Right ventricle myocardium superior (tissue), 1 donor: Measurements from ENCODE around the gene TMEM245. TPM values are rescaled to one million over a fixed set of nuclear protein-coding genes. Genes with fewer than 3 reads are reported as not detected.
"Not testable (repeated sequence)": the region's sequence is repeated elsewhere in the genome, so short reads cannot be mapped to it uniquely, and the experiment has no call there.

Experiments
- ATAC-seq: fragments of 200-7000 bp; cut with Tn5 transposase; one replicate; pipeline ENCODE4 v1.9.1; 2020; ENCODE audit warnings: mild to moderate bottlenecking; ENCODE audit not compliant: poor library complexity
- DNase-seq: peaks from one replicate; pipeline ENCODE4 v3.0.0-alpha.2; 2020
- intact Hi-C: fragments of 100-400 bp; cut with DNase I; formaldehyde crosslinking; loops from one replicate; pipeline ENCODE4 v1.11.2; 2022
- total RNA-seq: library from RNA; stranded (reverse); fragmentation: NEBNext Ultra II Directional; extraction: Animal tissue kit (Norgen Biotek cat#: 25700); gene quantifications from one replicate; pipeline ENCODE4 v1.2.1, GENCODE V29; 2021
- donor health status: DM: no; HTN: yes; CAD: no; lungs with severe emphysema.

TMEM245 gene
- total RNA-seq, 1 donor from 2014 or later: 102 TPM

DNA sequence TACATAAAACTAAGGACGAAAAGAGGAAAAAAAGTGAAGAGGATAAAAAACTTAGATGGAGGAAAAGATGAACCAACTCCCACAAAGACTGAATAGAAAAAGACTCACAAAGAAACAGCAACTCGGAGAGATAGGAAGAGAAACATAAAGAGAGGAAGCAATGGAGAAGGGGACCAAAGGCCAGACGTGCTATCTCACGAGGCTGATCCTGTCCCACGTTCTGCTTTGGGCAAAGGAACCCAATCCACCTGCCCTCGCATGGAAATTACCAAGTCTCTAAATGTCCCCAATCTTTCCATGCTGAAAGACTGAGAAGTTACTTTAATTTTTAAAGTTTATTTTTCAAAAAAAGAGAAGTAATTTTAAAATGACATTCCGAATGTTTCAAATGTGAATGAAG, 36.6 kb downstream of the TMEM245 start:
- no peak for DNase-seq
- intact Hi-C loops: no loop called here
- ATAC-seq: no peak

DNA sequence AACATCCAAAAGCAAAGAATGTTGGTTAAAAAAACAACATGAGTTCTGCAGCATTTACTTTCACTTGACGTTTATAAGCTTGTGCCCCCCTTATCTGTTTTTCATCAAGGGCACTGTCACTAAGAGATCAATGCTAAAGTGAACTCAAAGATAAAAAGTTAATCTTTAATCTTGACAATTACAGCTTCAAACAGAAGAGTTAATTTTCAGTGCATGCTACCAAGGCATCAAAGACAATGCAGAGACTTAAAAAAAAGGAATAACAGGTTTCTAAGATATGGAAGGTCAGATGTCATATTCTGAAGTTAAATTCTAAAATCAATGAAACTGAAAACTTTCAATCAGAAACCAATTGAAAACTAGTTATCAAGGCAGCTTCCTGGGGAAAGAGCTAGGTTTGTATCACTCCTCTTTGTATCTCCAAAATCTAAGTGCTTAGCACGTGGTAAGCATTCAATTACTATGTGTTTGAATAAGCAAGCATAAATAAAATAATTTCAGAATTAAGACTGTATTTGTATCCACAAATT, 37.6 kb downstream of the TMEM245 start:
- DNase-seq (no peak), ATAC-seq (no peak)
- intact Hi-C loops: no loop called here

DNA sequence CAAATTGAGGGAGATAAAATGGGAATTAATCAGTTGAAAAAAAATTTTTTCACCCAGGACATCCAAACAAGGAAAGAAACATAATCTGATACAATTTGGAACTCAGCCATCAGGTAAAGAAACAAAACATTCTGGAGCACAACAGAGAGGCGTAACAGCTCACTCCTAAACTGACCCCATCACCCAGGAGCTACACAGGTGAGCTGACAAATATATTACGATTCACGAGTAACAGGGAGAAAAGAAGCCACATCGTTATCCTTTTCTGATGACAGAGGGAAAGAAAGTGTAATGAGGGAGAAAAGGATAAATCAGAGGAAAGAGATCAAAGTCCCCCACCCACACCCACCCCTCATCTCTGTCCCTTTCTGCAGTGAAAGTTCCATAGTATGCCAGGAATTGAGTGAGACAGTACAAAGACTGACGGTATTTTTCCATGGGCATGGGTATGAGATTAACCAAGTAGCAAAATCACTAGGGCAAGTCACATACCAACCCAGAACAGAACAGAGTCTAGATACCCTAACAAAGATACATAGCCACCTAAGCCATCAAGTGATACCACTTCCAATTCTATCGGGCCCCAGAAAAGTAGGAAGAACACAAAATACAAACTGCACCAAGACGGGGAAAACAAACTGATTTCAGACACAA, 45.4 kb downstream of the TMEM245 start:
- ATAC-seq: no peak
- intact Hi-C loops: no loop called here

DNA sequence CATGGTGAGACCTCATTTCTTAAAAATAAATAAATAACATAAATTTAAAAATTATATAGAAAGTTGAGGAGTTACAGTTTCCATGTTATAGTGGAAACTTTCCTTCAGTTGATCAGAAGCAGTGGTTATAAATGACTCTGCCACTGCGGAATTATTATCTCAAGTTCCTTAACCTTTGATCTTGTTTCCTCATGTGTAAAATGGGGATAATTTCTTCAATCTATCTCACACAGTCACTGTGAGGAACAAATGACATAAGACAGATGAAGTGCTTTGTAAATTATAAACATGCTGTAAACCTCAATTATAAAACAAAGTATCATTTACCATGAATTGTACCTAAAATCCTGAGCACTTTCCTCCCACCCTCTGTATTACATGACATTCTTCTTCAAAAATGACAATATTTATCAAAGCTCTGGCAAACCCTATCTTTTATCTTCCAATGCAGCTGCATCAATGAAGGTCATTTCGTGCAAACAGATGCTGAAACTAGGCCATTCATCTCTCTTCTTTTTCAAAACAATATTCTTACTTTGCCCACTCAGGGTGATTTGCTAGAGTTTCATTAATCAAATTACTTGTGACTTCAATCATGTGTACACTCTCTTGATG, 46.8 kb downstream of the TMEM245 start:
- intact Hi-C loops: no loop called here
- DNase-seq (no peak), ATAC-seq (no peak)

More for the DNA sequence above, 45.4 kb downstream of the TMEM245 start:
- DNase-seq: no peak

DNA sequence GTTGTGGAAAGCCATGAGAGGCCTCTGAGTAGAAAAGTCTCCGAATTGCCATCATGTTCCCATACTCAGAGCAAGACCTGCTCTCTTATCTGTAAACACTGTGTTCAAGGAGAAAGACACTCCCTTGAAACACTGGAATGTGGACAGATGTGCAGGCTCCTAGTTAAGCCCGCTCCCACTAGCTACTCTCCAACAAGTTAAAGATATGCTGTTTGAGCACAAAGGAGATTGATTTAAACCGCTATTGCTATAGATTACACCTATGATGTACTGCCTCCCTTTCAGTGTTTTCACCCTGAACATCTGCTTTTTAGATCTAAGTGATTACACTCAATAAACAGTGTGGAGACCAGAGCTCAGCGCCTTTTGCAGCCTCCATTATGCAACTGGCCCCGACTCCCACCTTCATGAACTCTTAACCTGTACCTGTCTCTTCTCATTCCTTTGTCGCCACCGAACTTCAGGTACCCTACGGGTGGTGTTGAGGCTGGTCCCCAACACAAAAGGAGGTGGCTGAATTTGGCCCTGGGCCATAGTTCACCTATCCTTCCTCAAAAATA, 47.5 kb downstream of the TMEM245 start:
- intact Hi-C loops: no loop called here
- DNase-seq: no peak
- no peak for ATAC-seq

DNA sequence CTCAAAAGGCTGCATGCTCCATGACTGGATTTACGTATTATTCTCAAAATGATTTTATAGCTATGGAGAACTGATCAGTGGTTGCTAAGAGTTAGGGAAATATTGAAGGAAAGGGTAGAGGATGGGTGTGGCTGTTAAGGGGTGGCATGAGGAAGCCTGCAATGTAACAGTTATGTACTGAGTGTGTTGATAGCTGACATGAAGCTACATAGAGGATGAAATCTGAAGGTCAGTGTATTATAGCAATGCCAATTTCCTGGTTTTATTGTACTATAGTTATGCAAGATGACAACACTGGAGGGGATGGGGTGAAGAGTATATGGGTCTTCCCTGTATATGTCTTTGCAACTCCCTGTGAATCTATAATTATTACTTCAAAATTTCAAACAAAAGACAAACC, 51.0 kb downstream of the TMEM245 start:
- no peak for DNase-seq
- ATAC-seq: no peak
- intact Hi-C loops: no loop called here

DNA sequence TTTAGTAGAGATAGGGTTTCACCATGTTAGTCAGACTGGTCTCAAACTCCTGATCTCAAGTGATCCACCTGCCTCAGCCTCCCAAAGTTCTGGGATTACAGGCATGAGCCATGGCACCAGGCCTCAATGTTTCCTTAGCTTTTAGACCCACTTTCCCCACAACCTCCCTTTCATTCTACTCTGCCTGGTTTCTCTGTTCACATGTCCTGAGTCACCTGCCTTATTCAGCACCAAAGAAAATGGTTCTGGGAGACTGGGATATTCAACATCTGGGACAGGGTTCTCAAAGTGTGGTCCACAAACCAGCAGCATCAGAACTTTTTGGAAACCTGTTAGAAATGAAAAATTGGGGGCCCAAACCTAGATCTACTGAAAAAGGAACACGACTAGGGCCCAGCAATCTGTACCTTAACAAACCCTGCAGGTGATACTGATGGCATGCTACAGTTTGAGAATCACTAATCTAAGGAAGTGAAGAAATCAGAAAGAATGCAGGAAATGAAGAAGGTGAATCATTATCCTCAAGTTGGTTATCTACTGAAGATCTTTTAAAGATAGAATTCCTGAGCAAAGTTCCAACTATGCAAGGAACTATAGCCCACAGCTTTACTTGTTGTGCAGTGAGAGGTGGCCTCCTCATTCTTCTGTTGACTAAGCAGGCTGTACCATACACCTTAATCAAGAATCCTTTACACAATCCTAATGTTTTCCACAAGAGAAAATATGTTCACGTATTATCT, 54.6 kb downstream of the TMEM245 start:
- intact Hi-C loops: no loop called here
- ATAC-seq (no peak), DNase-seq (no peak)

DNA sequence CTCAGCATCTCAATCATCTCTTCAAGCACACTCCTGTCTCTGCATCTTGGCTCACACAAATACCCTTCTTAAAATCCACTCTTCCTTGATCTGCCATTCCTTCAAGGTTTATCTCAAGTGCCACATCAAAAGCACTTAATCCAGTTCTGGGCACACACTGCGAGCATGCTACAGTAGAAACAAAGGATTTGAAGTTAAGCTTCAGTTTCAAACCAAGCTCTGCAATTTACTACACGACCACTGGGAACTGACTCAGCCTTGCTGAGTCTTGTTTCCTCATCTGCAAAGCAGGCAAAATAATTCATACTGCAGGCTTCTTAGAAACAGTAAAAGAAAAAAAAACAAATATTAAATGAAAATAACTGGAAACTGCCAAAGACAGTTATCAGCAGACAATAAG, 56.0 kb downstream of the TMEM245 start:
- ATAC-seq: no peak
- intact Hi-C loops: no loop called here
- no peak for DNase-seq

DNA sequence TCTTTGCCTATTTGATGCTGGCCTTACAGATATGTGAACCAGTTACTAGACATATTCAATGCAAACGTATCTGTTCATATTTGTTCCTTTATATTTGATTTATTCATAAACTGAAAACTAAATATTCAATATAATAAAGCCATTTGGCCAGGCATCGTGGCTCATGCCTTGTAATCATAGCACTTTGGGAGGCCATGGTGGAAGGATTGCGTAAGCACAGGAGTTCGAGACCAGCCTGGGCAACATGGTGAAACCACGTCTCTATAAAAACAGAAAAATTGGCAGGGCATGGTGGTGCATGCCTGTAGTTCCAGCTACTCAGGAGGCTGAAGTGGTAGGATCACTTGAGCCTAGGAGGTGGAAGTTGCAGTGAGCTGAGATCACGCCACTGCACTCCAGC, 57.2 kb downstream of the TMEM245 start:
- no peak for ATAC-seq
- intact Hi-C loops: no loop called here
- no peak for DNase-seq

DNA sequence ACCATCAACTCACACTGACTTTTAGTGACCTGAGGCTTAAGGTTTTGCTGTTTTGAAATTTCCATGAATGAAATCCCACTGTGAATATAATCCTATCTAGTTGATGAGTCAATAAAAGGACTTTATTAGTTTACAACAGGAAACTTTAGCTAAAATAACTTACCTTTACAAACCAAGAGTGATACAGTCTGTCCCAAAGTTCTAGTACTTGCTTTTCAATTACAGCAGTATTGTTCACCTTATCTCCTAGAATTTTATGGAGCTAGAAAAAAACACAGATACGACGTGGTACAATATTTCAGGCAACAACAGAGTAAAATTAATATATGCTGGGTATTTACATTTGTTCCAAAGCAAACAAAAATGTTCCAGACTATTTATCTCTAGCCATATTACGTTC, 59.6 kb downstream of the TMEM245 start:
- DNase-seq: no peak
- no peak for ATAC-seq
- intact Hi-C loops: no loop called here

DNA sequence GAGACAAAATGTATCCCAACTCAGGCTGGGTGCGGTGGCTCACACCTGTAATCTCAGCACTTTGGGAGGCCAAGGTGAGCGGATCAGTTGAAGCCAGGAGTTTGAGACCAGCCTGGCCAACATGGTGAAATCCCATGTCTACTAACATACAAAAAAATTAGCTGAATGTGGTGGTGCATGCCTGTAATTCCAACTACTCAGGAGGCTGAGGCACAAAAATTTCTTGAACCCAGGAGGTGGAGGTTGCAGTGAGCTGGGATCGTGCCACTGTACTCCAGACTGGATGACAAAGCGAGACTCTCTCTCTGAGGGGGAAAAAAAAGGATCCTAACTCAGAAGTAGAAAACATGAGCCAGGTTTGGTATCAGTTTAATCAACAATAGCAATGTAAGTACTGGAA, 66.6 kb downstream of the TMEM245 start:
- ATAC-seq, DNase-seq, intact Hi-C loops: not testable (repeated sequence)

DNA sequence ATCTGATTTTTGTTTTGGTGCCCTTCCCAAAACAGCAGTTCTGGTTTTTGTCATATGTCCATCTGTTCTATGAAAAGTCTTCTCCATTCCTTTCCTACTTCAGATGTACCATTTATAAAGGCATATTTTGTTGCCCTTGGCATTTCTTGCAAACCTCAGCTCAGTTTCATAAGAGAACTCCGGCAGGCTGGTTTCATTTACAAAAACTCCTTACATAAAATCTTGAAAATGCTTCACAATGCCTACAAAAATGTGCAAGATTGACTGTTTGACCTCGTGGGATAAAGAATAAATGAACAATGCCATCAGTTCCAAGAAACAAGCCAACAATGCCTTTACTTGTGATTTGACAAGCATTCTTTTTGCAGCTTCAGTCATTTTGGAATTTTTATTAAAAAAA, 67.3 kb downstream of the TMEM245 start:
- DNase-seq (no peak), ATAC-seq (no peak)
- intact Hi-C loops: no loop called here

DNA sequence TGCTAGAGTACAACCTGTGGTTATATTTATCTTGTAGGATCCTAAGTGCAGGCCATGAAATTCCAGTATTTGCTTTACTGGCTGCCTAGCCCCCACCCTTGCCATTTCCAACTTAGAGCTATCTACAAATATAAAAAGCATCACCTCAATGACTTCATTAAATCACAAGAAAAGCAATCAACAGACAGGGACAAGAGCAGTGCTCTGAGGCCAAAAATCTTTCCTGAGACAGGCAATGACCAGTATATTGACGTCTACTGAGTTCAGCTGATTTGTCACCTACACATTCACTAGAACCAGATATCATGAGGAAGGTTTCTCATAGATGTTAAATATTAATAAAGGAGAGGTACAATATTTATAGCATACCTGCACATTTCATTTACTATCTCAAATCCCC, 68.0 kb downstream of the TMEM245 start:
- intact Hi-C loops: no loop called here
- no peak for ATAC-seq
- DNase-seq: no peak

DNA sequence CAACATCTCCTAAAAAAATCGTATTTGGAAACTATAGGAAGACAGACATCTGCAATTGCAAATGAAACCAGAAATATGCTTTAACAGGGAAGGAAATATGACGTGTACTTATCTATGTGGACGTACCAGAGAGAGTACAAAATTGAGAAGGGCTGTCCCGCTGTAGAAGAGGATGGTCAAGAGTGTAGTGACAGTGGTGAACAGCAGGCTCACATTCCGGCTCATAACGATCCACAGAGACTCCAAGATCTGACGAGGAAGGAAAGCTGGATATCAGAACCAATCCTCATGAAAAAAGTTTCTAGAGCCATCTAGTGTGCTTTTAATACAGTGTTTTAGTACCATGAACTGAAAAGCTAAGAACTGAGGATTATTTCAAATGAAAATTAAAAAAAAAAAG, 69.3 kb downstream of the TMEM245 start:
- no peak for DNase-seq
- ATAC-seq: peak; percentile 52
- intact Hi-C loops: no loop called here

DNA sequence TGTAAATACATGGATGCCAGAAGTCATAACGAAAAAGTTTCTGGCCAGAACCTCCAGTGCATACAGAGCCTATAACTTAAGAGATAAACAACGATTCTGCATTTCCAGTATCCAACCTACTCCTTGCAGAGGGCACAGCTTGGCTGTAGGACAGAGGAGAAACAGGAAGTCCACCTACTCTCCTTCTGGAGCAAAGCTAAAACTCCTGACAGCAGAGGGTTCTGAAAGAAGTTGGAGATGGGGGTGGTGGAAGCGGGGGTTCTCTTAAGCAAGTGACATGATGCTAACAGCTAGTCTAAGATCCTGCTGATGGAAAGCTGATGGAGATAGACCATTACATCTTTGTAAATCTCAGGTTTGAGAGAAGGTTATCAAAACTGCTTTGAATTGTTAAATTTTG, 70.9 kb downstream of the TMEM245 start:
- DNase-seq: no peak
- intact Hi-C loops: no loop called here
- no peak for ATAC-seq

DNA sequence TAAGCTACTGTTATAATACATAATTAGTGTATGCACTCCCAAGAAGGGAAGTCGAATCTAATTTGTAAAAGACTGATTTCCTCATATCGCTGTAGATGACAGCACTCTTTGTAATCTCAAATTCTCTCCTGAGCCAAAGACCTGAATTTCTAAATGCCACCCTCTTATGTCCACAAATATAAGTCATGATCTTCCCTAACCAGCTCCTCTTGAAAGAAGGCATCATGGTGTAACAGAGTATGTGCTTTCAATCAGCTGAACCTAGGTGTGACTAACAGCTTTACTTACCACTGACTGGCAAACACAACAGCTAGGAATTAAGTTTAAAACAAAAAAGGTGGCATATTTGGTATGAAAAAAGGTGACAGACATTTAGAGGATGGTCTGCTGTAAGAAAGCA, 72.5 kb downstream of the TMEM245 start:
- DNase-seq (no peak), ATAC-seq (no peak)
- intact Hi-C loops: no loop called here

DNA sequence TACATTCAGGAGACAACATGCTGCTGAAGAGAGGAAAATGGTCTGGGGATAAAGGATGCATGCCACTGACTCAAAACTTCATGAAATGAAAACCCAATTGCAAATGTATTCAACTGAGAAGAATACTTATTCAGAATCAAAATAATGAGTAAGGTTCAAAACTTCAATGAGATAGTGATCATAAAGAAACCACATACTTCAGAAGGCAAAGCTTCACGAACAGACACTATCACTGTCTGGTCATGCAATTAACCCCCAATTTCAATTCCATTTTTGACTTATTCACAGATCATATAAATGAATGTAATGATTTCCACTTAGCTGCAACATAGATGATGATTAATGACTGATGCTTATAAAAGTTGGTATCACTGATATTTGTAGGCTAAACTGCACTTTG, 73.4 kb downstream of the TMEM245 start:
- DNase-seq: no peak
- intact Hi-C loops: no loop called here
- ATAC-seq: no peak

DNA sequence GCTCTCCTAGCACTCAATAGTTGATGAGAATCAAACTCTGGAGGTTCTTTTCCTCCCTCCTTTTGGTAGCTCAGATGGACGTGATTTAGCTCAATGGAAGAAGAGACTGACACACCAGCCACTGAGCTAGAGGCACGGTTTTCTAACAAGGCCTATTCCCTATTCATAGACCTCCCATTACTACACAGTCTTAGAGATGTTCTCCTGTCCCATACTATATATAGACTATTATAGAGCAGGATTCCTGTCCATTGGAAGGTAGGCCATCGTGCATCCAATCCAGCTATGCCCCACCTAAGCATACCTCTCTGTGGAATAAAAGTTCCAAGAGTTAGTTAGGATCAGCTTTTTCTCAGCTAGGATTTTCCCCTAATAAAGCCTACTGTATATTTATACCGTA, 76.2 kb downstream of the TMEM245 start:
- ATAC-seq (no peak), DNase-seq (no peak)
- intact Hi-C loops: no loop called here

DNA sequence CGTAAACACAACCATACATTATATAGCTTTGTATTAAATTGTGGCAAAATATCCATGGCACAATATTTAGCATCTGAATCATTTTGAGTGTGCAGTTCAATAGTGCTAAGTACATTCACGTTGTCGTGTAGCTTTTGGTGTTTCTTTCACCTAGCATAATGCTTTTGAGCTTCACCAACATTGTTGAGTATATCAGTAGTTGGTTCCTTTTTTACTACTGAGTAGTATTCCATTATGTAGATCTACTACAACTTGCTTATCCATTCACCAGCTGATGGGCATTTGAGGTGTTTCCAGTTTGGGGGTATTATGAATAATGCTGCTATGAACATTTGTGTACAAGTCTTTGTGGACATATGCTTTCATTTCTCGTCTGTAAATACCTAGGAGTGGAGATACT, 79.2 kb downstream of the TMEM245 start:
- intact Hi-C loops: no loop called here
- DNase-seq (no peak), ATAC-seq (no peak)

DNA sequence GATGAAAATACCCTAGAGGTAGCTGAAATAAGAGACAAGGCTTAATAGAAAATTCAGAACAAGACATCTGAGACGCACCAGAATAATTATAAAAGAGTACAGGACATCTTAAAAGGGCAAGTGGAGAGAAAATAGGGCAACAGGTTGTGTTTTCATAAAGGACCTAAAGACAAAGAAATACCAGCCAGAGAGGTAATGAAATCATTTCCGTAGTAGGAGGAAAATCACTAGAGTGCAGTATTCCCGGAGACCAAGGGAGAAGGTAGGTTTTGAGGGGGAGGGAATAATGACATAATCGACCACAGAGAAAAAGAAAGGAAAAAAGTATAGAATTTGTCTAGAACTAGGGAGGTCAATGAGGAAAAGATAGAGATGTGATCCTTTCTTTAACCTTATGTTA, 80.2 kb downstream of the TMEM245 start:
- no peak for ATAC-seq
- intact Hi-C loops: no loop called here
- DNase-seq: no peak
